HFF-Myc (cell line): ENCODE results near the gene RAP1B.

Experiments used
- DNase-seq: peaks from one replicate; pipeline ENCODE4 v3.0.0-alpha.2; 2011; ENCODE audit warnings: low read depth; ENCODE audit errors: extremely low read depth
- H3K4me3 ChIP-seq: replicated peaks from 2 replicates; pipeline ENCODE4 v1.5.1; 2011; ENCODE audit warnings: low read depth, mild to moderate bottlenecking, control low read depth, low read length
- TF ChIP-seq, protein P1 (sequence below): IDR thresholded peaks from 2 replicates; pipeline ENCODE4 v1.5.1; 2012; ENCODE audit warnings: mild to moderate bottlenecking, low read depth, low read length, control low read depth; ENCODE audit errors: missing control alignments

The RAP1B gene

DNA sequence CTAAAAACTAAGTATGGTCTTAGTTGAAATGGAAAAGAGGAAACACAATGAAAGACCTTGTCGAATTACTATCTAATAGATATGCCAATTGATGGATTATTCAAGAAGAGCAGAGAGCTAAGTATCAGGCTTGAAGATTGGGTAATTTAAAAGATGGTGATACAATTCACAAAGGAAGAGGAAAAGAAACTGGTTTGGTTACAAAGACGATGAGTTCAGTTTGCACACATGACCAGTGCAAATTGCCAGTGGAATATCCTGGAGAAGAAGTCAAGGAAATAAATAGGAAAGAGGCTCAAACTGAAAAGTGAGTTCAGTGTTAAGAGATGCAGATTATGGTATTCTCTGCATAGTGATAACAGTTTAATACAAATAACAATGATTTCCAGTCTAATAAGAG is 2.5 kb upstream of the RAP1B start:
- no peak overlapping the region for H3K4me3 ChIP-seq
- DNase-seq = no peak
- TF ChIP-seq, protein P1, sequence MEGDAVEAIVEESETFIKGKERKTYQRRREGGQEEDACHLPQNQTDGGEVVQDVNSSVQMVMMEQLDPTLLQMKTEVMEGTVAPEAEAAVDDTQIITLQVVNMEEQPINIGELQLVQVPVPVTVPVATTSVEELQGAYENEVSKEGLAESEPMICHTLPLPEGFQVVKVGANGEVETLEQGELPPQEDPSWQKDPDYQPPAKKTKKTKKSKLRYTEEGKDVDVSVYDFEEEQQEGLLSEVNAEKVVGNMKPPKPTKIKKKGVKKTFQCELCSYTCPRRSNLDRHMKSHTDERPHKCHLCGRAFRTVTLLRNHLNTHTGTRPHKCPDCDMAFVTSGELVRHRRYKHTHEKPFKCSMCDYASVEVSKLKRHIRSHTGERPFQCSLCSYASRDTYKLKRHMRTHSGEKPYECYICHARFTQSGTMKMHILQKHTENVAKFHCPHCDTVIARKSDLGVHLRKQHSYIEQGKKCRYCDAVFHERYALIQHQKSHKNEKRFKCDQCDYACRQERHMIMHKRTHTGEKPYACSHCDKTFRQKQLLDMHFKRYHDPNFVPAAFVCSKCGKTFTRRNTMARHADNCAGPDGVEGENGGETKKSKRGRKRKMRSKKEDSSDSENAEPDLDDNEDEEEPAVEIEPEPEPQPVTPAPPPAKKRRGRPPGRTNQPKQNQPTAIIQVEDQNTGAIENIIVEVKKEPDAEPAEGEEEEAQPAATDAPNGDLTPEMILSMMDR = no peak

DNA sequence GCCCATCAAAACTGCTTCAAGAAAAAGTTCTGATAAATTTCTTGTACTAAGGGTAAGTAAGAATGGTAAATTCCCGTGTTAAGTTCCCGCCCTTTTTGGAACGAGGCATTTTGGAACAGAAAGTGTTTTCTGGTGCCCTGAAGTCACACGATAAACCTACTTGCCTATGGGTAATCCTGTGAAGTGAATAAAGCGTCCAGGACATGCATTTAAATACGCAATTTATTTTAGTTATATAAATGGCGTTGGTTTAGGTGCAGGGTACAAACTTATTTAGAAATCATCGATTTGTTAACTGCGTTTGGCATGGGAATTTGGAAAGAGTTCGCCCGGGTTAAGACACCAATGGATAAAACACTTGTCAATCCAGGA is 715 bp upstream of the RAP1B start:
- H3K4me3 ChIP-seq = peak overlapping the region; percentile 91
- no peak for DNase-seq
- TF ChIP-seq, protein P1 = no peak

- TF ChIP-seq, protein P1 = no peak
- DNase-seq = no peak
- H3K4me3 ChIP-seq = peak overlapping the region; percentile 91
These were observed 551 bp downstream of the RAP1B start for GRCh38 chr12:68611094-68611805.

DNA sequence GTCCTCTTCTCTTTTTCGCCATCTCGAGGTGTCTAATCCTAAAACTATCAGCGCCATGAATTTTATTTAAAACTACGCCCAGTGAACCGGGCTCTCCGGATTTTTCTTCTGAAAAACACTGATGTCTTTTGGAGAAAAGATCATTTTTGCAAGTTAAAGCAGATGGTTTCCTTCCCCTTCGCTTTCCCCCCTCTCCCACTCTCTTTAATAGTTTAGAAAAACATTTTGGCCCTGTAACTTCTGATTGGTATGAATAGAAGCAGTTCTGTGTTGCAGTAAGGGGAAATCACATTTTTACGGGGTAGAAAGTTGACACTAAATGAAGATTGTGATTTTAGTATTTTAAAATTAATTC is 1.1 kb downstream of the RAP1B start:
- TF ChIP-seq, protein P1 = no peak
- DNase-seq = no peak
- peak overlapping the region; percentile 91 for H3K4me3 ChIP-seq

- DNase-seq = no peak
- H3K4me3 ChIP-seq = peak overlapping the region; percentile 91
- TF ChIP-seq, protein P1 = no peak
These were observed 1.5 kb downstream of the RAP1B start for GRCh38 chr12:68612202-68612601.

- TF ChIP-seq, protein P1 = no peak
- no peak for DNase-seq
- peak overlapping the region; percentile 91 for H3K4me3 ChIP-seq
These were observed 2.0 kb downstream of the RAP1B start for GRCh38 chr12:68612697-68613096.
